Mesendoderm (in vitro differentiated cells): ENCODE data around the gene TSSK3.
A peak's percentile ranks its signal among the peaks of the same experiment; 100 is the strongest.

Source experiments
- DNase-seq: peaks from one replicate; pipeline ENCODE4 v3.0.0; 2013
- H2AK5ac ChIP-seq: 2 replicates; pipeline ENCODE4 v1.6.1; 2013; ENCODE audit warnings: low read length, inconsistent platforms
- H2BK120ac ChIP-seq: 2 replicates; pipeline ENCODE4 v1.6.1; 2013; ENCODE audit warnings: low read depth, mild to moderate bottlenecking, low read length, moderate library complexity, mixed read lengths
- H2BK15ac ChIP-seq: replicated peaks from 2 replicates; pipeline ENCODE4 v1.6.1; 2013; ENCODE audit warnings: low read depth, mild to moderate bottlenecking, moderate library complexity
- H2BK5ac ChIP-seq: 2 replicates; pipeline ENCODE4 v1.6.1; 2013; ENCODE audit warnings: low read length, inconsistent platforms
- H3K18ac ChIP-seq: 2 replicates; pipeline ENCODE4 v1.6.1; 2013; ENCODE audit warnings: mild to moderate bottlenecking, low read length, mixed read lengths
- H3K23ac ChIP-seq: one replicate; pipeline ENCODE4 v1.6.1; 2013; ENCODE audit warnings: low read length
- H3K27ac ChIP-seq: 2 replicates; pipeline ENCODE4 v1.5.1; 2013; ENCODE audit warnings: low read depth, mild to moderate bottlenecking, inconsistent platforms, low read length, moderate library complexity
- H3K27me3 ChIP-seq: 2 replicates; pipeline ENCODE4 v1.6.1; 2013; ENCODE audit warnings: low read length, control low read depth, mild to moderate bottlenecking, inconsistent platforms; ENCODE audit not compliant: insufficient read depth, poor library complexity
- H3K36me3 ChIP-seq: 2 replicates; pipeline ENCODE4 v1.6.1; 2013; ENCODE audit warnings: low read length, inconsistent platforms; ENCODE audit not compliant: control insufficient read depth, insufficient read depth
- H3K4ac ChIP-seq: one replicate; pipeline ENCODE4 v1.6.1; 2013; ENCODE audit warnings: low read depth, mild to moderate bottlenecking, low read length, moderate library complexity
- H3K4me1 ChIP-seq: 2 replicates; pipeline ENCODE4 v1.6.1; 2013; ENCODE audit warnings: low read depth, low read length, inconsistent platforms; ENCODE audit not compliant: control insufficient read depth
- H3K4me2 ChIP-seq: 2 replicates; pipeline ENCODE4 v1.6.1; 2013; ENCODE audit warnings: low read length
- H3K4me3 ChIP-seq: 2 replicates; pipeline ENCODE4 v1.5.1; 2013; ENCODE audit warnings: mild to moderate bottlenecking, low read length
- H3K56ac ChIP-seq: one replicate; pipeline ENCODE4 v1.6.1; 2013; ENCODE audit warnings: low read length
- H3K79me1 ChIP-seq: 2 replicates; pipeline ENCODE4 v1.6.1; 2013; ENCODE audit warnings: low read length, inconsistent platforms
- H3K79me2 ChIP-seq: 2 replicates; pipeline ENCODE4 v1.6.1; 2013; ENCODE audit warnings: mild to moderate bottlenecking, low read length; ENCODE audit not compliant: control insufficient read depth, insufficient read depth
- H3K9ac ChIP-seq: 2 replicates; pipeline ENCODE4 v1.6.1; 2013; ENCODE audit warnings: low read length, inconsistent platforms
- H4K5ac ChIP-seq: one replicate; pipeline ENCODE4 v1.6.1; 2013; ENCODE audit warnings: low read length
- H4K8ac ChIP-seq: one replicate; pipeline ENCODE4 v1.6.1; 2013; ENCODE audit warnings: low read depth, mild to moderate bottlenecking, control low read depth, low read length, moderate library complexity
- WGBS: extraction: QIAGEN DNeasy Blood & Tissue Kit; methylation state at CpG from one replicate; pipeline ENCODE4 v1.1.7; 2013; ENCODE audit warnings: low lambda C conversion rate, missing lambda C conversion rate; ENCODE audit not compliant: insufficient coverage; ENCODE audit errors: extremely low coverage; 5-methylcytosine and 5-hydroxymethylcytosine counted together

The TSSK3 gene

DNA sequence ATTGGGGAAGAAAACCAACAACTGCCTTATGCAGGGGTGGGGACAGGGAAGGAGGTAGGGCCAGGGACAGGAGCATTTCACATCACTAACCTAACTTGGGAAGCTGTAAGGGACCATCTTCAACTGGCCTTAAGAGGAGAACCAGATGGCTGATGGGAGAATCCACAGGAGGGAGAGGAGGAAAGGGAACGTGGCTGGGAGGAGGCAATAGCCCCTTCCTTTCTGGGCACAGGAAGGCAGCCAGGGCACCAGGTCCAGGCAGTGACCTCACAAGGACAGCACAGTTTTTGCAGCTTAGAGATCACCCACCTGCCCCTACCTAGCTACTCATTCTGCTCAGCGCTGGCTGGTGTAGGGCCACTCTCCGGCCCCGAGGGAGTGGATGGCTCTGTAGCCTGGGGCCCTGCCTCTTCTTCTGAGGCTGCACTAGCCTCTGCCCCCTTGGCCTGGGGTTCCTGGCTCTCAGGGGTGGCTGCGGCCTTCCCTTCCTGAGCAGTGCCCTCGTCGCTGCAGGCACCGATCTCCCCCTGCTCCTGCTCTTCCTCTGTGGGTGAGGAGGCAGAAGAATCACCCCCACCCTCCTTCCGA is 28.0 kb upstream of the TSSK3 start:
- H2BK15ac ChIP-seq: no peak overlapping the region
- peaks cover 12% of the 10 kb centered on the region for H3K79me1 ChIP-seq
- H3K79me2 ChIP-seq: peaks cover 24% of the 10 kb centered on the region
- H3K27ac ChIP-seq: peak overlapping the region; percentile 18
- peak overlapping the region; percentile 97 for H3K56ac ChIP-seq
- peak overlapping the region; percentile 48 for H2AK5ac ChIP-seq
- H3K18ac ChIP-seq: no peak overlapping the region
- WGBS: no CpG with 5 or more reads among the region's 9 CpGs
- H4K5ac ChIP-seq: no peak overlapping the region
- H3K4me1 ChIP-seq: peaks cover 10% of the 10 kb centered on the region
- H3K9ac ChIP-seq: peak overlapping the region; percentile 98
- H3K4ac ChIP-seq: no peak overlapping the region
- H2BK120ac ChIP-seq: no peak overlapping the region
- H4K8ac ChIP-seq: no peak overlapping the region
- peaks cover 9% of the 10 kb centered on the region for H3K36me3 ChIP-seq
- peak overlapping the region; percentile 72 for H3K4me2 ChIP-seq
- peak overlapping the region; percentile 96 for H3K4me3 ChIP-seq
- no peak overlapping the region for H2BK5ac ChIP-seq
- H3K27me3 ChIP-seq: no peaks in the 10 kb centered on the region
- peak; percentile 54 for DNase-seq
- peak overlapping the region; percentile 66 for H3K23ac ChIP-seq

DNA sequence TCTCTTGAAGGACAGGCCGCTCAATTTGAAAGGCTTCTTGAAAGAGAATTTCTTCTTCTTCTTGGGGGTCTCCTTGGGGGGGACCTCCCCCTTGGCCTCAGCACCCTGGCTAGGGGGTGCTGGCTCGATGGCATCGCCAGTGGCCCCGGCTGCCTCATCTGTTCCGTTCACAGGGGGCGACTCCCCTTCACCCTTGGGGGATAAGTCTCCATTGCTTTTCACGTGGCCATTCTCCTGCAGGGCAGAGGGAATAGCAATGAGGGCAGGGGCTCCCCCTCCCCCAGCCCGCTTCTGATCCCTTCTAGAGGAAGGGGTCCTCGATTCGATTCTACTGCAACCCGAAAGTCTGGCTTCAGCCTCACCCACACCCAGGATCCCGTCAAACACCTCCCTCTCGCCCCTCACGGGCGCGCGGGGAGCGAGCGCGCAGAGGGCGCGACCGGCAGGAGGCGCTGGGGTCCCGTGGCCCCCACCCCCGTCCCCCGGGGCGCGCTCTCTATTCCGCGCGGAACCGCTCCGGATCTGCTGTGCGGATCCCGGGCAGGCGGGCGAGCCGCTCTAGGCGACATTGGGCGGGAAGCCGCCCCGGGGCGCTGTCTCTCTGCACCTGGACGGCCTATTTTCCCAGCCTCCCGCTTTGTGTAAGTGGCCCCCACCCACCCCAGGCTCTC is 27.3 kb upstream of the TSSK3 start:
- Histone ChIP-seq H3K27ac (peak overlapping the region; percentile 62), H3K4me3 (peak overlapping the region; percentile 96), H4K8ac (peak overlapping the region; percentile 91), H2BK15ac (no peak overlapping the region), H4K5ac (no peak overlapping the region), H2BK120ac (peak overlapping the region; percentile 76), H3K9ac (peak overlapping the region; percentile 98), H3K4me1 (peaks cover 10% of the 10 kb centered on the region), H3K79me1 (peaks cover 12% of the 10 kb centered on the region), H3K4me2 (peak overlapping the region; percentile 72), H3K27me3 (no peaks in the 10 kb centered on the region), H3K18ac (peak overlapping the region; percentile 95), H3K36me3 (peaks cover 9% of the 10 kb centered on the region), H2BK5ac (no peak overlapping the region), H3K56ac (peak overlapping the region; percentile 97), H3K23ac (peak overlapping the region; percentile 45), H3K4ac (peak overlapping the region; percentile 98), H3K79me2 (peaks cover 24% of the 10 kb centered on the region), H2AK5ac (peak overlapping the region; percentile 48)
- DNase-seq: peak; percentile 37
- WGBS: no CpG with 5 or more reads among the region's 46 CpGs

DNA sequence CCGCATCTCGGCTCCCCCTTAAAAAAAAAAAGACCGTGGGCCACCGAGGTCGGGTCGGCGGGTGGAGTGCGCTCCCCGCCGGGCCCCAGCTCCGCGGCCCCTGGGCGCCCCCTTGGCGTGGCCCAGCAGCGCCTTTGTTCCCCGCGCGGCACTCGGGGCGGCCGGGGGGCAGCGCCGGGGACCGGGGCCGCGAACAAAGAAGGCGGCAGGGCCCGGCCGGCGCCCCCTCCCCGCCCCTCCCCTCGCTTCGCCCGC is 26.9 kb upstream of the TSSK3 start:
- H3K79me2 ChIP-seq: peaks cover 24% of the 10 kb centered on the region
- peak overlapping the region; percentile 98 for H3K4ac ChIP-seq
- peak overlapping the region; percentile 96 for H3K4me3 ChIP-seq
- H3K79me1 ChIP-seq: peaks cover 12% of the 10 kb centered on the region
- H3K56ac ChIP-seq: peak overlapping the region; percentile 97
- H4K8ac ChIP-seq: peak overlapping the region; percentile 91
- H3K36me3 ChIP-seq: peaks cover 9% of the 10 kb centered on the region
- no peak overlapping the region for H3K4me2 ChIP-seq
- H3K4me1 ChIP-seq: peaks cover 10% of the 10 kb centered on the region
- no peak overlapping the region for H2AK5ac ChIP-seq
- H3K18ac ChIP-seq: peak overlapping the region; percentile 95
- H3K23ac ChIP-seq: no peak overlapping the region
- DNase-seq: no peak
- no peak overlapping the region for H2BK5ac ChIP-seq
- H2BK120ac ChIP-seq: peak overlapping the region; percentile 76
- H4K5ac ChIP-seq: no peak overlapping the region
- H2BK15ac ChIP-seq: no peak overlapping the region
- H3K27me3 ChIP-seq: no peaks in the 10 kb centered on the region
- H3K9ac ChIP-seq: peak overlapping the region; percentile 98
- peak overlapping the region; percentile 62 for H3K27ac ChIP-seq
- WGBS: no CpG with 5 or more reads among the region's 34 CpGs

DNA sequence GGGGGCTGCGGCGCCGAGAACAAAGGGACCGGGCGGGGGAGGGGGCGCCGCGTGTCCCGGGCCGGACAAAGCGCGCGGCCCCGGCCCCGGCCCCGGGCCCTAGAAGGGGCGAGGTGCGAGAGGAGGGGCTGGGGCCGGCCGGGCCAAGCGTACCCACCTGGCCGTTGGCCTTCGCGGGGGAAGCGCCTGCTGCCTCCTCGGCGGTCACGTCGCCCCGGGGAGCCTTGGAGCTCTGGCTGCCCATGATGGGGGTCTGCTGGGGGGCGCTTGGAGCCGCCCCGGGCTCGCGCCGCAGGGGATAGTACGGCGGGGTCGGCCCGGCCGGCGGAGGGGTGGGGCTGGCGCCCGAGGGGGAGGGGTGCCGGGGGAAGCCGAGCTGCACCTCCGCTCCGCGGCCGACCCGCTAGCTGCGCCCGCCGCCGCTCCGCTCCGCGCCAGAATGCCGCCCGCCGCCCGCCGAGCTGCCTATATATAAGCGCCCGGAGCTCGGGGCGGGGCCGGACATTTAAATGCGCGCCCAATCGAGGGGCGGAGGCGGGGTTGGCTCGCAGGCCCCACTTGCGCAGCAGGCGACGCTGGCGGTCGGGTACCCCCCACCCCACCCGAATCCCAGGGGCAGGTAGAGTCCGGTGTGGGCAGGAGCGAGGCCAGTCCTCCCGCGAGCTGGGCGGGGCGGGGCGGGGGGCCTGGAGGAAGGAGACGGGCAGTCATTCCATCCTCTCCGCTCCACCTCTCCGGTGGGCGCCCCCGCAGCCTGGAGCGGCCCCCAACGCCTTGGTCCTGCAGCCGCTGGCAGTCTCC is 26.3 kb upstream of the TSSK3 start, which contains the start of gene MARCKSL1:
TSS of gene MARCKSL1 (minus strand) at position 444 of the 801 bp plus-strand sequence. CDS start at position 244, 200 bp downstream.
- Histone ChIP-seq H3K9ac (peak within 1 kb of the TSS; percentile 98), H3K4me1 (peaks cover 10% of the 10 kb centered on the region), H2AK5ac (peak within 1 kb of the TSS; percentile 48), H3K56ac (peak within 1 kb of the TSS; percentile 97), H4K8ac (peak within 1 kb of the TSS; percentile 91), H3K27ac (peak within 1 kb of the TSS; percentile 62), H3K18ac (peak within 1 kb of the TSS; percentile 95), H3K4me2 (peak within 1 kb of the TSS; percentile 72), H3K23ac (peak within 1 kb of the TSS; percentile 45), H2BK5ac (no peak within 1 kb of the TSS), H3K36me3 (peaks cover 8% of the 10 kb centered on the region), H3K27me3 (no peaks in the 10 kb centered on the region), H2BK120ac (peak within 1 kb of the TSS; percentile 76), H3K4me3 (peak within 1 kb of the TSS; percentile 96), H2BK15ac (no peak within 1 kb of the TSS), H3K79me2 (peaks cover 24% of the 10 kb centered on the region), H4K5ac (no peak within 1 kb of the TSS), H3K79me1 (peaks cover 12% of the 10 kb centered on the region), H3K4ac (peak within 1 kb of the TSS; percentile 98)
- no CpG with 5 or more reads among the region's 95 CpGs for WGBS
- DNase-seq: peak; percentile 84

DNA sequence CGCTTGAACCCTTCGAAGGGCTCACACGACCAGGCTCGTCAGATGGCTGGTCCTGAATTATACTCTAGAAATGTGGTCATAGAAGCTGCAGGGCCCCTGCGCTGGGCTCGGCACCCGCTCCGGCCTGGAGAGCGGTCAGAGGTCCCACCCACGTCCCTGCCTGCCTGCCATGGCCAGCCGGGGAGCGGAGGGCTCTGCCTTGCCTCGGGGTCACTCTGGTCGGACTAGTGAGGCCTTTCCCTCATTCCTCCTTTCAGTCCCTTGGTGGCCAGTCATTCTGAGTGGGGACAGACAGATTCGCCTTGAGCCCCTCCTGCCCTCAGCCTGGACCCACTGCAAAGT is 25.8 kb upstream of the TSSK3 start:
- Histone ChIP-seq H3K9ac (peak overlapping the region; percentile 70), H3K79me1 (peaks cover 12% of the 10 kb centered on the region), H3K79me2 (peaks cover 24% of the 10 kb centered on the region), H3K27me3 (no peaks in the 10 kb centered on the region), H3K27ac (no peak overlapping the region), H3K4me2 (peak overlapping the region; percentile 61), H3K56ac (peak overlapping the region; percentile 78), H3K36me3 (peaks cover 3% of the 10 kb centered on the region), H2BK15ac (no peak overlapping the region), H4K8ac (no peak overlapping the region), H2AK5ac (no peak overlapping the region), H3K18ac (peak overlapping the region; percentile 0), H4K5ac (no peak overlapping the region), H3K4me1 (peaks cover 10% of the 10 kb centered on the region), H2BK5ac (no peak overlapping the region), H3K4ac (no peak overlapping the region), H3K23ac (peak overlapping the region; percentile 29), H3K4me3 (peak overlapping the region; percentile 11), H2BK120ac (no peak overlapping the region)
- no CpG with 5 or more reads among the region's 15 CpGs for WGBS
- DNase-seq: no peak
